HFF-Myc (cell line): Measurements from ENCODE around the gene NEDD4L.
"Not testable (repeated sequence)": the region's sequence is repeated elsewhere in the genome, so short reads cannot be mapped to it uniquely, and the experiment has no call there.

ENCODE experiments used
- DNase-seq: peaks from one replicate; pipeline ENCODE4 v3.0.0-alpha.2; 2011; ENCODE audit warnings: low read depth; ENCODE audit errors: extremely low read depth
- H3K4me3 ChIP-seq: replicated peaks from 2 replicates; pipeline ENCODE4 v1.5.1; 2011; ENCODE audit warnings: low read depth, mild to moderate bottlenecking, control low read depth, low read length
- CTCF ChIP-seq: IDR thresholded peaks from 2 replicates; pipeline ENCODE4 v1.5.1; 2012; ENCODE audit warnings: mild to moderate bottlenecking, low read depth, low read length, control low read depth; ENCODE audit errors: missing control alignments

The NEDD4L gene

GRCh38 chr18:58043491-58044369 lies at the start of gene NEDD4L:
NEDD4L (plus strand) TSS chr18:58044226; CDS start chr18:58044661, 435 bp downstream.
- peak; percentile 71 for TF ChIP-seq CTCF
- peak; percentile 37 for DNase-seq
- H3K4me3 ChIP-seq: peak within 1 kb of the TSS; percentile 74

GRCh38 chr18:57995331-57995730 lies 48.7 kb upstream of the NEDD4L start:
- no peak for DNase-seq
- no peak overlapping the region for H3K4me3 ChIP-seq
- no peak for TF ChIP-seq CTCF

GRCh38 chr18:57996894-57997293 lies 47.1 kb upstream of the NEDD4L start:
- H3K4me3 ChIP-seq, DNase-seq: not testable (repeated sequence)

- DNase-seq: no peak
- no peak overlapping the region for H3K4me3 ChIP-seq
- TF ChIP-seq CTCF: no peak
Observed at GRCh38 chr18:57997820-57998219, 46.2 kb upstream of the NEDD4L start.

GRCh38 chr18:57998461-57998860 lies 45.6 kb upstream of the NEDD4L start:
- H3K4me3 ChIP-seq: no peak overlapping the region
- no peak for TF ChIP-seq CTCF
- no peak for DNase-seq

GRCh38 chr18:58004317-58004716 lies 39.7 kb upstream of the NEDD4L start:
- peak; percentile 35 for DNase-seq
- H3K4me3 ChIP-seq: no peak overlapping the region
- TF ChIP-seq CTCF: no peak

GRCh38 chr18:58005011-58005410 lies 39.0 kb upstream of the NEDD4L start:
- DNase-seq: peak; percentile 37
- H3K4me3 ChIP-seq: no peak overlapping the region
- no peak for TF ChIP-seq CTCF
